A673 (cell line): ENCODE results near the gene TNS3. TPM values are rescaled to one million over a fixed set of nuclear protein-coding genes. Genes with fewer than 3 reads are reported as not detected.

ENCODE experiments used
- BruUV-seq: library from RNA; stranded (reverse); fragments of 400-500 nt; replicated peaks from 2 replicates; lab custom pipeline; 2021; lab: Mats Ljungman, UMichigan
- CTCF ChIA-PET: fragments of 300-600 bp; sonication (Branson Sonifier 250); formaldehyde crosslinking; loops from one replicate; lab custom pipeline; 2022; ENCODE audit warnings: antibody characterized with exemption; lab: Charles Lee
- POLR2A ChIA-PET: fragments of 300-600 bp; sonication (Branson Sonifier 250); formaldehyde crosslinking; loops from one replicate; lab custom pipeline; 2022; ENCODE audit warnings: antibody characterized with exemption; ENCODE audit not compliant: low non-redundant PET; lab: Charles Lee
- DNase-seq: peaks from one replicate; pipeline ENCODE4 v3.0.0-alpha.2; 2015; ENCODE audit warnings: low spot score
- H3K27ac ChIP-seq: fragments of 200-600 bp; sonication (generic); 2 replicates; pipeline ENCODE4 v1.5.1; 2016; ENCODE audit warnings: mixed run types, low read depth, mild to moderate bottlenecking, mixed read lengths, antibody characterized with exemption, low read length; ENCODE audit not compliant: poor library complexity, severe bottlenecking
- H3K27me3 ChIP-seq: fragments of 200-600 bp; sonication (generic); replicated peaks from 2 replicates; pipeline ENCODE4 v1.6.1; 2017; ENCODE audit warnings: mixed run types, low read depth, mild to moderate bottlenecking, mixed read lengths, antibody characterized with exemption, low read length; ENCODE audit not compliant: insufficient read depth, poor library complexity
- H3K36me3 ChIP-seq: fragments of 200-600 bp; sonication (generic); 2 replicates; pipeline ENCODE4 v1.6.1; 2016; ENCODE audit warnings: mixed run types, mild to moderate bottlenecking, mixed read lengths, antibody characterized with exemption, low read length; ENCODE audit not compliant: insufficient read depth, poor library complexity, severe bottlenecking
- H3K4me1 ChIP-seq: fragments of 200-600 bp; sonication (generic); 2 replicates; pipeline ENCODE4 v1.6.1; 2017; ENCODE audit warnings: mixed run types, mild to moderate bottlenecking, mixed read lengths, antibody characterized with exemption, low read length; ENCODE audit not compliant: insufficient read depth, poor library complexity, severe bottlenecking
- H3K4me3 ChIP-seq: fragments of 200-600 bp; sonication (generic); 2 replicates; pipeline ENCODE4 v1.5.1; 2016; ENCODE audit warnings: low read depth, mixed run types, mild to moderate bottlenecking, mixed read lengths, low read length; ENCODE audit not compliant: poor library complexity, severe bottlenecking
- H3K9me3 ChIP-seq: fragments of 200-600 bp; sonication (generic); 2 replicates; pipeline ENCODE4 v1.6.1; 2016; ENCODE audit warnings: mixed run types, low read depth, mild to moderate bottlenecking, mixed read lengths, antibody characterized with exemption, low read length; ENCODE audit not compliant: poor library complexity, severe bottlenecking
- CTCF ChIP-seq: fragments of 300-800, 200-600 bp; sonication (generic); conservative IDR thresholded peaks from 2 replicates; pipeline ENCODE4 v1.5.1; 2017; ENCODE audit warnings: low read depth, mild to moderate bottlenecking, antibody characterized with exemption, low read length, moderate library complexity, mixed read lengths
- EZH2 ChIP-seq: fragments of 200-600 bp; sonication (generic); IDR thresholded peaks from 2 replicates; pipeline ENCODE4 v1.6.1; 2017; ENCODE audit warnings: borderline replicate concordance, low read depth, mild to moderate bottlenecking, mixed read lengths, antibody characterized with exemption, low read length; ENCODE audit not compliant: poor library complexity, severe bottlenecking
- intact Hi-C: fragments of 100-400 bp; cut with micrococcal nuclease; formaldehyde crosslinking; loops from one replicate; pipeline ENCODE4 v1.10.0; 2022; ENCODE audit not compliant: unreplicated experiment
- total RNA-seq: library from RNA; stranded (reverse); gene quantifications from 2 replicates; pipeline ENCODE4 v1.2.3, GENCODE V29; 2021

Gene TNS3
- total RNA-seq, 1 experiment from 2014 or later: not detected

- BruUV-seq: no TSS peak
- POLR2A ChIA-PET: no interaction called here
These were observed 61.5 kb downstream of the TNS3 start for GRCh38 chr7:47520406-47520805.

GRCh38 chr7:47518827-47519226 lies 63.1 kb downstream of the TNS3 start:
- no peak for DNase-seq
- TF ChIP-seq CTCF: no peak
- no peak for TF ChIP-seq EZH2
- Histone ChIP-seq H3K36me3 (no peaks in the 10 kb centered on the region), H3K9me3 (no peaks in the 10 kb centered on the region), H3K27me3 (no peaks in the 10 kb centered on the region), H3K27ac (no peak overlapping the region), H3K4me3 (no peak overlapping the region), H3K4me1 (no peaks in the 10 kb centered on the region)
- intact Hi-C loops: no loop called here
- ChIA-PET CTCF (no interaction called here), POLR2A (no interaction called here)
- no TSS peak for BruUV-seq

More at GRCh38 chr7:47520406-47520805, 61.5 kb downstream of the TNS3 start:
- no peak for DNase-seq
- TF ChIP-seq CTCF (no peak), EZH2 (no peak)
- no peaks in the 10 kb centered on the region for H3K27me3 ChIP-seq
- no peaks in the 10 kb centered on the region for H3K4me1 ChIP-seq
- intact Hi-C loops: no loop called here
- H3K9me3 ChIP-seq: no peaks in the 10 kb centered on the region
- H3K27ac ChIP-seq: no peak overlapping the region
- no peaks in the 10 kb centered on the region for H3K36me3 ChIP-seq
- no peak overlapping the region for H3K4me3 ChIP-seq
- CTCF ChIA-PET: no interaction called here

- H3K4me3 ChIP-seq: no peak overlapping the region
- ChIA-PET CTCF (no interaction called here), POLR2A (no interaction called here)
- no peak for TF ChIP-seq EZH2
- no peak for TF ChIP-seq CTCF
- intact Hi-C loops: no loop called here
- no TSS peak for BruUV-seq
- no peaks in the 10 kb centered on the region for H3K9me3 ChIP-seq
- H3K36me3 ChIP-seq: no peaks in the 10 kb centered on the region
- H3K27ac ChIP-seq: no peak overlapping the region
- no peaks in the 10 kb centered on the region for H3K4me1 ChIP-seq
- DNase-seq: no peak
- no peaks in the 10 kb centered on the region for H3K27me3 ChIP-seq
These were observed 64.0 kb downstream of the TNS3 start for GRCh38 chr7:47517821-47518480.
